AML-193 (cell line): ENCODE results near the gene P2RX6.
"Not testable (repeated sequence)": the region's sequence is repeated elsewhere in the genome, so short reads cannot be mapped to it uniquely, and the experiment has no call there.

Experiments used
- DNase-seq, 2 experiments: peaks; one replicate each; lab custom pipeline; 2025; lab: John Stamatoyannopoulos, UW

Gene P2RX6

GRCh38 chr22:21052715-21053459 lies 37.9 kb downstream of the P2RX6 start:
- DNase-seq: no peak

- DNase-seq: no peak
Observed at GRCh38 chr22:21054046-21054713, 39.2 kb downstream of the P2RX6 start.

- no peak for DNase-seq
Observed at GRCh38 chr22:21054714-21055563, 40.0 kb downstream of the P2RX6 start.

- DNase-seq: no peak
Observed at GRCh38 chr22:21055564-21055834, 40.5 kb downstream of the P2RX6 start.

- no peak for DNase-seq
Observed at GRCh38 chr22:21055880-21056319, 40.9 kb downstream of the P2RX6 start.

GRCh38 chr22:21060363-21060762 lies 45.4 kb downstream of the P2RX6 start:
- not testable (repeated sequence) for DNase-seq

GRCh38 chr22:21061660-21062321 lies 46.8 kb downstream of the P2RX6 start:
- not testable (repeated sequence) for DNase-seq

GRCh38 chr22:21064425-21064824 lies 49.5 kb downstream of the P2RX6 start:
- not testable (repeated sequence) for DNase-seq

- no peak for DNase-seq
Observed at GRCh38 chr22:21064917-21065864, 50.2 kb downstream of the P2RX6 start.

- no peak for DNase-seq
Observed at GRCh38 chr22:21067075-21067900, 52.3 kb downstream of the P2RX6 start.

- no peak for DNase-seq
Observed at GRCh38 chr22:21067901-21068680, 53.1 kb downstream of the P2RX6 start.

GRCh38 chr22:21068681-21069276 lies 53.8 kb downstream of the P2RX6 start:
- no peak for DNase-seq

- DNase-seq: no peak
Observed at GRCh38 chr22:21069375-21069774, 54.4 kb downstream of the P2RX6 start.

GRCh38 chr22:21070690-21071615 lies 56.0 kb downstream of the P2RX6 start:
- DNase-seq: no peak

- DNase-seq: not testable (repeated sequence)
Observed at GRCh38 chr22:21071796-21072195, 56.8 kb downstream of the P2RX6 start.

- no peak for DNase-seq
Observed at GRCh38 chr22:21073023-21073422, 58.1 kb downstream of the P2RX6 start.

- DNase-seq: no peak
Observed at GRCh38 chr22:21073482-21073881, 58.5 kb downstream of the P2RX6 start.
